ENCODE measurements around the gene DNPEP.

GRCh38 chr2:219388907-219389156, 1.1 kb upstream of the DNPEP start:
- TF ChIP-seq SUZ12 (IDR thresholded peaks at IDR 0.05; ENCODE audit: extremely low read depth, insufficient read depth, insufficient read length) (no peak), YY1 (IDR thresholded peaks at IDR 0.05; ENCODE audit: insufficient read depth, insufficient read length) (no peak), ZNF274 (IDR thresholded peaks at IDR 0.05; ENCODE audit: low read depth, low read length) (no peak)

Measured in NT2/D1 (cell line).